Activated naive CD4-positive, alpha-beta T cell treated with anti-CD3 and anti-CD28 coated beads, Interleukin-2, amount 50 U/mL, for 72 hours (primary cell): ENCODE measurements around the gene MOV10L1. TPM values are rescaled to one million over a fixed set of nuclear protein-coding genes. Genes with fewer than 3 reads are reported as not detected.
A peak's percentile ranks its signal among the peaks of the same experiment; 100 is the strongest.
"Not testable (repeated sequence)": the region's sequence is repeated elsewhere in the genome, so short reads cannot be mapped to it uniquely, and the experiment has no call there.

Experiments used
- ATAC-seq, 2 donors: fragments of 150-1000 bp; cut with Tn5 transposase; 2 replicates each; pipeline ENCODE4 v1.10.0; 2021; ENCODE audit warnings: mild to moderate bottlenecking in 2 of 2, moderate library complexity in 2 of 2
- DNase-seq, 2 donors: peaks; one replicate each; pipeline ENCODE4 v3.0.0; 2021 to 2022; ENCODE audit warnings: low spot score in 2 of 2
- H3K27ac Mint-ChIP-seq, 2 donors: one replicate each; pipeline ENCODE4 v1.8.0; 2022; ENCODE audit warnings: mild to moderate bottlenecking in 2 of 2, mixed read lengths in 2 of 2
- H3K36me3 Mint-ChIP-seq, 2 donors: one replicate each; pipeline ENCODE4 v1.8.0; 2022; ENCODE audit warnings: mixed read lengths in 2 of 2
- H3K9me3 Mint-ChIP-seq, 2 donors: one replicate each; pipeline ENCODE4 v1.8.0; 2022; ENCODE audit warnings: mixed read lengths in 2 of 2
- total RNA-seq, 2 donors: library from RNA; stranded (reverse); gene quantifications; one replicate each; pipeline ENCODE4 v1.2.3, GENCODE V29; 2022

MOV10L1 gene
- total RNA-seq, 2 donors from 2014 or later, result not detected

DNA sequence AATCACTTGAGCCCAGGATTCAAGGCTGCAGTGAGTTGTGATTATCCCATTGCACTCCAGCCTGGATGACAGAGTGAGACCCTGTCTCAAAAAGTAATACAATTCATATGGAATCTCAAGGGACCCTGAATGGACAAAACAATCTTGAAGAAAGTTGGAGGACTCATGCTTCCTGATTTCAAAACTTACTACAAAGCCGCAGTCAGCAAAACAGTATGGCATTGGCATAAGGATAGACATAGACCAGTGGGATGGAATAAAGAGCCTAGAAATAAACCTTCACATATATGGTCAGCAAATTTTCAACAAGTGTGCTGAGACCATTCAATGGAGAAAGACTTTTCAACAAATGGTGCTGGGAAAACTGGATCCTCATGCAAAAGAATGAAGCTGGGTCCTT lies 113.5 kb downstream of the MOV10L1 start:
- ATAC-seq (no peak), DNase-seq (no peak)
- Mint-ChIP-seq H3K36me3 (no peaks in the 10 kb centered on the region), H3K9me3 (no peaks in the 10 kb centered on the region), H3K27ac (no peak overlapping the region)

DNA sequence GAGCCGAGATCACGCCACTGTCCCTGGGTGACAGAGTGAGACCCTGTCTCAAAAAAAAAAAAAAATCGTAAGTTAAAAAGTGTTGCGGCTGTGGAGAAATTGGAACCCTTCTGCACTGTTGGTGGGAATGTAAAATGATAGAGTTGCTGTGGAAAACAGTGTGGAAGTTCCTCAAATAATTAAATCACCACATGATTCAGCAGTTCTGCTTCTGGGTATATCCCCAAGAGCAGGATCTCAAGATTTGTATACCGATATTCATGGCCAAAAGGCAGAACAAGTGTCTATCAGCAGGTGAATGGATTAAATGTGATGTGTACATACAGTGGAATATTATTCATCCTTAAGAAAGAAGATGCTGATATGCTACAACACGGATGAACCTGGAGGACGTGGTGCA lies 114.8 kb downstream of the MOV10L1 start:
- peak overlapping the region; percentile 6 to 40 for H3K27ac Mint-ChIP-seq
- ATAC-seq (no peak), DNase-seq (no peak)
- H3K36me3 Mint-ChIP-seq, result no peaks in the 10 kb centered on the region
- no peaks in the 10 kb centered on the region for H3K9me3 Mint-ChIP-seq

DNA sequence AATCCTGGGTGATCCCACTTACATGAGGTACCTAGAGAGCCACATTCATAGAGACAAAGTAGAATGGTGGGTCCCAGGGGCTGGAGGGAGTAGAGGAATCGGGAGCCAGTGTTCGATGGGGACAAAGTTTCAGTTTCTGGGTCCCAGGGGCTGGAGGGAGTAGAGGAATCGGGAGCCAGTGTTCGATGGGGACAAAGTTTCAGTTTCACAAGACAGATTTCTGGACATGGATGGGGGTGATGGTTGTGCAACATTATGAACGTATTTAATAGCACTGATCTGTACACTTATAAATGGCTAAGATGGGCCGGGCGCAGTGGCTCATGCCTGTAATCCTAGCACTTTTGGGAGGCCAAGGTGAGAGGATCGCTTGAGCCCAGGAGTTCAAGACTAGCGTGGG lies 115.2 kb downstream of the MOV10L1 start:
- H3K9me3 Mint-ChIP-seq, H3K36me3 Mint-ChIP-seq, ATAC-seq, DNase-seq: not testable (repeated sequence)
- peak overlapping the region; percentile 40 to 41 for H3K27ac Mint-ChIP-seq

DNA sequence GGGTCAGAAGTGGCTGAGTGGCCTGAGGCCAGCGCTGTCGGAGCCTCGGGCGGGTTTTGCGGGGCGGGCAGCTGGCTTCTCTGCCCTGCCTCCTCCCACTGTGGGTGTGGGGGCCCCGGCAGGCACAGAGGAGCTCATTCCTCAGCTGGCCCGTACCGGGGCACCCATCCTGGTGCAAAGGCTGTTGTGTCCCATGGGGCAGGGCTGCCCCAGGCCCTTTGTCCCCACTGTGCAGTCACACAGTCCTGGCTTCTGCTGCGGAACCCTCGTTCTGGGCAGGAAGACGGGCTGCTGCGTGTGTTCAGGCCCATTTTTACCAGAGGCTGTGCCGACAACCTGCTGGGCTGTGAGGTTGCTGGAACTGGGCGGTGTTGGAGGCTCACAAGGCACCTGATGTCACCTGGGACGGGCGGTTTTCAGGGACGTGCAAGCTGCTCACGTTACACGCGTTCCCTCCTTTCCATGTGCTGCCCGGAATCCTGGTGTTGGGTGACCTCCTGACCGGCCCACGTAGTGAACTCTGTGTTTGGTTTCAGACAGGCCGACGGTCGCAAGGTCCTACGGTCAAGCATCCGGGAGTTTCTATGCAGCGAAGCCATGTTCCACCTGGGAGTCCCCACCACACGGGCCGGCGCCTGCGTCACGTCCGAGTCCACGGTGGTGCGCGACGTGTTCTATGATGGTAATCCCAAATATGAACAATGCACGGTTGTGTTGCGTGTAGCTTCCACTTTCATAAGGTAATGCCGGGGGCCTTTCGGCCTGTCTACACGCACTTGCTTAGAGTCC lies 116.2 kb downstream of the MOV10L1 start:
- Mint-ChIP-seq H3K9me3 (no peaks in the 10 kb centered on the region), H3K27ac (no peak overlapping the region), H3K36me3 (no peaks in the 10 kb centered on the region)
- DNase-seq, result no peak
- ATAC-seq, result no peak

DNA sequence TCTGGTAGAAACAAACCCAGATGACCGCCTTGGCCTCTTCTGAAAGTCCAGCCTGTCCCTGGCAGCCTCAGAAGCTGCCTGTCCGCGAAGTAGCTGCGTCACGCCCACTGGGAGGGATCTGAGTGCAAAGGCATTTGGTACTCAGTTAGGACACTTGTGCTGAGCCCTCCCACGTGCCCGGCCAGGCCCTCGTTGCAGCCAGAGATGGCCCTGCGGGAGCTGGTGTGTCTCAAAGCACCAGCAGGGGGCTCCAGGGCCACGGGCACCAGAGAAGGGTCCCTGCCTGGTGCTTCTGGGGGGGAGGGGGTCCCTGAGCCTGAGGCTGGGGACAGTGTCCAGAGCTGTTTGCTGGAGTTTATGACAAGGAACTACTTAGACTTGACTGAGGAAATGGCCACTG lies 116.8 kb downstream of the MOV10L1 start:
- Mint-ChIP-seq H3K36me3 (no peaks in the 10 kb centered on the region), H3K27ac (no peak overlapping the region), H3K9me3 (no peaks in the 10 kb centered on the region)
- ATAC-seq (no peak), DNase-seq (no peak)

DNA sequence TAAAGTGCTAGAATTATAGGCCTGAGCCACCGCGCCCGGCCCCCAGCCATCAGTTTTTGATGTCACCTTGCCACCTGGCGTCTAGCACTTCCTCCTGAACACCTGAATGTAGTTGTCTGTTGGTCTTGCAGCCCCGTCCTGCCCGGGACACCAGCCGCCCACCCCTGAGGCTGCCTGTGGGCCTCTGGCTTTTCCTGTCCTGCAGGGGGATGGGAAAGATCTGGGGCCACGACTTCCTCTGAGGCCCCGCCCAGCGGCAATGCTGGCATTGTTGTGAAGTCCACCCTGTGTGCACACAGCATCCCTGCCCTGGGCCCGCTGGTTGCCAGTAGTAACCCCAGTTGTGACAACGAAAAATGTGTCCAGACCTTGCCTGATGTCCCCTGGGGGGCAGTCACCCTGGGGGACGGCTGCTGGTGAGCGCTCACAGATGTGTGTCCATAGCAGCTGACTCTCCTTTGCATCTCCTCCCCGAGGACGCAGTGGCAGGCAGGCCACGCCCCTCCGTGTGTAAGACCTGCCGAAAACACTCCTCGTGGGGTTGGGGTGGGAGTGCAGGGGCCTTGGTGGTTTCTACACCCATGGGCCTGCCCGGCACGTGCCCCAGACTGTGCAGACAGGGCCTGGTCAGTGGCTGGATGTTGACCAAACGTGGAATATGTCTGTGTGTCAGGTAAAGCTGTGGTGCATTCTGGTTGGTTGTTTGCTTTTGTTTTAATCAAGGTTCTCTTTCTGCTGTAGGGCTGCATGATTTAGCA lies 117.8 kb downstream of the MOV10L1 start:
- no peak overlapping the region for H3K27ac Mint-ChIP-seq
- no peak for DNase-seq
- no peaks in the 10 kb centered on the region for H3K36me3 Mint-ChIP-seq
- H3K9me3 Mint-ChIP-seq, result no peaks in the 10 kb centered on the region
- ATAC-seq, result no peak

DNA sequence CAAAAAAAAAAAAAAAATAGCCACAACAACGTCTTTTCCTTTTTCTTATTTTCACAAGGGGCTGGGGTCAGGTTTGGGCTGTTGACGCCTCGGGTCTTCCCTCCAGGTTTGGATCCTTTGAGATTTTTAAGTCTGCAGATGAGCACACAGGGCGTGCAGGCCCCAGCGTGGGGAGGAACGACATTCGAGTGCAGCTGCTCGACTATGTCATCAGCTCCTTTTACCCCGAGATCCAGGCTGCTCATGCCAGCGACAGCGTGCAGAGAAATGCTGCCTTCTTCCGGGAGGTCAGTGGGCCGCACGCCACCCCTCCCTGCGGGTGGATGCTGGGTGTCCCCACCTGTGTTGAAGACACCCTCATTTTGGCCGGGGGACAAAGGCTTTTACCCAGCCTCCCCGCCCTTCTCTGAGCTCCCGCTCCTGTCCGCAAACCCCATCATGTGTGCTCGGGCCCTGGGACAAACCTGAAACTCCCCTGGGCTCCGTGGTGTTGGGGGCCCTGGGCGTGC lies 118.7 kb downstream of the MOV10L1 start:
- DNase-seq (no peak), ATAC-seq (no peak)
- no peak overlapping the region for H3K27ac Mint-ChIP-seq
- no peaks in the 10 kb centered on the region for H3K9me3 Mint-ChIP-seq
- no peaks in the 10 kb centered on the region for H3K36me3 Mint-ChIP-seq

DNA sequence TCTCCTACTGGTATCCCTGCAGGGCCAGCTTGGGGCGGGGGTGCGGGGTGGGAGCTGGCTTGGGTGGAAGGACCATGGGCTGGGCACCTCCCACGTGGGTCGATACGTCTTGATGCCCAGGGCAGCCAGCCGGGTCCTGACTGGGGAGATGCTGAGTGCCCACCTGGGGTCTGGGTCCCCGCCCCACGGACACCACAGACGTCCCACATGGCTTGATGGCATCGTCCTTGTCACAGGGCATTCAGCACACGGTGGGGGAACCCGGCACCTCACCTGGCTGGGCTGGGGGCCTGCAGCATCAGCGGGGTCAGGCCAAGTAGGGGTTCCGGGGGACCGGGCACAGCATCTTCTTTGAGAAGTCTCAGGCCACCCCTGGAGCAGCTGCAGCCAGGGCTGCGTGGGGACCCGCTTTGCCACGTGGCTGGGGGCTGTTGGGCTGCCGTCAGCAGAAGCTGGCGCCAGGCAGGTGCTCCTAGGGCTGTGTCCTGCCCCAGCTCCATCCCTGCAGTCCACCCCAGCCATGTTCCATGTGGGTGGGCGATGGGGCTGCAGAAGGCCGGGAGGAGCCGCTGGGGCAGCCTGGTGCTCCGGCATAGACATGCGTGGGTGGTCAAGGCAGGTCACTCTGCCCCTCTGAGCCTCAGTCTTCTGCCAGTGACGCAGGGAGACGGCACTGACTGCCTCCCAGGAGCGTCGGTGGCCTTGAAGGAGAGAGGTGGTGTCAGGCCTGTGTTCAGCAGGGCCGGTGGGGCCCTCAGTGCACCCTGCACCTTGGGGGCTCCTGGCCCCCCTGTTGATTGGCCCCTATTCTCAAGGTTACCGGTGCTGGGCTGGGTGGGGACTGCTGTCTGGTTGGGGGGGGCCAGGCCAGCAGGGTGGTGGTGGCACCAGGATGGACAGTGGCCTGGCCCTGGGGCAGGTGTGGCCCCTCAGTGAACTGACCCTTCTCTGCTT lies 119.4 kb downstream of the MOV10L1 start:
- ATAC-seq (peak; percentile 19 to 48), DNase-seq (peak in 1 of 2 donors; percentile 53)
- Mint-ChIP-seq H3K9me3 (no peaks in the 10 kb centered on the region), H3K27ac (peak overlapping the region; percentile 37 to 77), H3K36me3 (no peaks in the 10 kb centered on the region)

DNA sequence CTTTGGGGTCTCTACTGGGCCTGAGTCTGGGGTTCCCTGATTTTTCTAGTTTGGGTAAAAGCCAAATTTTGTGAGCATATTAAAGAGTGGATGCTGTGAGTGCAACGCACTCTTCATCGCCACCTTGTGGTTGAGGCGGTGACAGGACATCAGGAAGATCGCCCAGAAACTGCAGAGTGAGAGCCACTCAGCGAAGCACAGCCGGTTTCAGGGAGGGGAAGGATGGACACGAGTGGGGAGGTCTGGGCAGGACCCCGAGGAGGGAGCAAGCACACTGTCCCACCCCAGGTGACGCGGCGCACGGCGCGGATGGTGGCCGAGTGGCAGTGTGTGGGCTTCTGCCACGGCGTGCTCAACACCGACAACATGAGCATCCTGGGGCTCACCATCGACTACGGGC lies 120.1 kb downstream of the MOV10L1 start:
- ATAC-seq, result peak; percentile 68 to 71
- H3K36me3 Mint-ChIP-seq, result peaks cover 0 to 3% of the 10 kb centered on the region in 2 donors
- peak overlapping the region; percentile 37 to 77 for H3K27ac Mint-ChIP-seq
- DNase-seq, result peak; percentile 63 to 74
- H3K9me3 Mint-ChIP-seq, result no peaks in the 10 kb centered on the region

DNA sequence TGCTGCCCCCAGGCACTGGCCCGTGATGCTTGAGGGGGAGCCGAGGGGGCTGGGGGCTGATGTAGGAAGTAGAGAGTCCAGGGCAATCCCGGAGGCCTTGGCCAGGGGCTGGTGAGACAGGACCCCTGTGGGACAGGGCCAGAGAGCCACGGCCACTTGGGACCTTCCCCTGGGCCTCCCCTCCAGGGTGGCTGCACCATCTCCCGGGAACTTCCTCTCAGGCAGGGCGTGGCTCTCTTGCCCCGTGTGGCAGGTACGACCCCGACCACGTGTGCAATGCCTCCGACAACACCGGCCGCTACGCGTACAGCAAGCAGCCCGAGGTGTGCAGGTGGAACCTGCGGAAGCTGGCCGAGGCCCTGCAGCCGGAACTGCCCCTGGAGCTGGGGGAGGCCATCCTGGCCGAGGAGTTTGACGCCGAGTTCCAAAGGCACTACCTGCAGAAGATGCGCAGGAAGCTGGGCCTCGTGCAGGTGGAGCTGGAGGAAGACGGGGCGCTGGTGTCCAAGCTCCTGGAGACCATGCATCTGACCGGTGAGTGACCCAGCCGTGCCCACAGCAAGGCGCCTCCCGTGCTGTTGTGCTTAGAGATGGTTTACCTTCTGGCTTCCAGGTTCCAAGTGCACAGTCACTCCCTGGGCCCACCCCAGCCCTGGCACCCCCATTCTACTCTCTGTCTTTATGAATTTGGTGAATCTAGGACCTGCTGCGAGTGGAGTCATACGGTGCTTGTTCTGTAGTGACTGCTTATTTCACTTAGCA lies 120.8 kb downstream of the MOV10L1 start:
- DNase-seq, result peak in 1 of 2 donors; percentile 55
- peak in 1 of 2 donors; percentile 11 for ATAC-seq
- peak overlapping the region in 1 of 2 donors; percentile 77 for H3K27ac Mint-ChIP-seq
- no peaks in the 10 kb centered on the region for H3K9me3 Mint-ChIP-seq
- peaks cover 0 to 4% of the 10 kb centered on the region in 2 donors for H3K36me3 Mint-ChIP-seq

DNA sequence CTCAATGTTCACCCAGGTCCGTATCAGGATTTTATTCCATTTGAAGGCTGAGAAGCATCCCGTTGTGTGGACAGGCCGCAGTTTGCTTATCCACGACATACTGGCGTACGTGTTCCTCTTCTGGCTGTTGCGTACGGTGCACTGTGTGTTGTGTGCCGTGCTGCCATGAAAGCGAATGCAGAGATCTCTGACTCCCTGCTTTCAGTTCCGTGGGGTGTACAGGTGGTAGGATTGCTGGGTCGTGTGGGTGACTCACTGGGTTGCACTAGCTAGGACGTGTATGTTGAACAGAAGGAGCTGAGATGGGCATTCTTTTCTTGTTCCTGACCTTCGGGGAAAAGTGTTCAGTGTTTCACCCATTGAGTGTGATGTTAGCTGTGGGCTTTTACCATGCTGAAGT lies 121.3 kb downstream of the MOV10L1 start:
- Mint-ChIP-seq H3K27ac (no peak overlapping the region), H3K36me3 (peaks cover 0 to 4% of the 10 kb centered on the region in 2 donors), H3K9me3 (no peaks in the 10 kb centered on the region)
- no peak for ATAC-seq
- DNase-seq, result no peak

Other genes with a start within 250 kb of the MOV10L1 start
- gene ZBED4, start 236.2 kb upstream of the MOV10L1 start, total RNA-seq, result 10 to 100 TPM; 18.4 to 20.7 TPM
- 10 to 100 TPM; 14.8 to 15.3 TPM for gene ALG12, start 171.6 kb upstream of the MOV10L1 start, total RNA-seq
- gene CRELD2, start 171.4 kb upstream of the MOV10L1 start, total RNA-seq, result 10 to 100 TPM; 19.1 to 31.0 TPM
- gene PIM3, start 129.2 kb upstream of the MOV10L1 start, total RNA-seq, result 100 to 1,000 TPM in 1 of 2 donors, 10 to 100 TPM in 1; 77.2 to 522 TPM
- gene IL17REL, start 77.2 kb upstream of the MOV10L1 start, total RNA-seq, result under 1 TPM; 0.11 to 0.12 TPM
- gene TTLL8, start 31.7 kb upstream of the MOV10L1 start, total RNA-seq, result not detected
- gene MLC1, start 4.6 kb upstream of the MOV10L1 start, total RNA-seq, result under 1 TPM in 1 of 2 donors, not detected in 1; 0.29 TPM
- 1 to 10 TPM; 2.1 to 2.5 TPM for gene PANX2, start 80.7 kb downstream of the MOV10L1 start, total RNA-seq
- gene TRABD, start 95.9 kb downstream of the MOV10L1 start, total RNA-seq, result 10 to 100 TPM; 84.4 to 98.2 TPM
- gene SELENOO, start 111.0 kb downstream of the MOV10L1 start, total RNA-seq, result 10 to 100 TPM; 22.5 to 23.4 TPM
- gene TUBGCP6, start 155.0 kb downstream of the MOV10L1 start, total RNA-seq, result 10 to 100 TPM; 49.6 to 50.9 TPM
- gene HDAC10, start 161.3 kb downstream of the MOV10L1 start, total RNA-seq, result 10 to 100 TPM; 43.7 to 67.3 TPM
- 10 to 100 TPM in 1 of 2 donors, 1 to 10 TPM in 1; 7.1 to 14.2 TPM for gene MAPK12, start 171.7 kb downstream of the MOV10L1 start, total RNA-seq
- gene MAPK11, start 180.4 kb downstream of the MOV10L1 start, total RNA-seq, result 10 to 100 TPM; 15.6 to 25.7 TPM
- 10 to 100 TPM; 10.3 to 13.1 TPM for gene PLXNB2, start 217.6 kb downstream of the MOV10L1 start, total RNA-seq
- 1 to 10 TPM; 4.1 to 4.3 TPM for gene DENND6B, start 237.0 kb downstream of the MOV10L1 start, total RNA-seq